HL-60/S4 (cell line): ENCODE data around the gene CROCC2.

Source experiments
- in situ Hi-C: fragments of 300-500 bp; cut with MboI; formaldehyde crosslinking; loops from 2 replicates; pipeline ENCODE4 v1.14.3; 2022; ENCODE audit warnings: low sequenced_read_pairs

CROCC2 gene

DNA sequence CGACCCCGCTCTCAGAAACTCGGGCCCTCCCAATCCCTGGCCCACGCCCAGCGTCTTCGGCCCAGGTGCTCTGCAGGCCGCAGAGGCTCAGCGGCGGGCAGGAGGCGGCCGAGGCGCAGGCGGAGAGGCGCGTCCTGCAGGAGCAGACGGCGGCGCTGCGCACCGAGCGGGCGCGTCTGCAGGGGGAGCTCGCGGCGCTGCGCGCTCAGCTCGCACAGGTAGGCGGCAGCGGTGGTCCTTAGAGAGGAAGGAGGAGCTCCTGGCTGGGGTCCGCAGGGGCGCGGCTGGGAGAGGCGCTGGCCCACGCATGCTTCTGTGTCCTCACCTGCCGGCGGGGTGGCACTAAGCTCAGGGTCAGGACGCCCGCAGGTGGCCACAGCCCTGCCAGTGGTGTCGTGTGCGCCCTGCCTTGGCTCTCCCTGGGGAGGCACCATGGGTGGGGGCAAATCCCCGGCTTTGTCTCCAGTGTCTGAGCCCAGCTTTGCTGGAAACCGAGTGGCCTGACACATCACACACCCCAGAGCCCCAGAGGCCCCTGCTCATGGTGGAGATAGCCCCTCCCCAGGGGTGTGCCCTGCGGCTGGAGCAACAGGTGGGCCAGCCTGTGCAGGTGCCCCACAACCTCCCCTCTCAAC, 77.3 kb downstream of the CROCC2 start:
- in situ Hi-C loops, result no loop called here

DNA sequence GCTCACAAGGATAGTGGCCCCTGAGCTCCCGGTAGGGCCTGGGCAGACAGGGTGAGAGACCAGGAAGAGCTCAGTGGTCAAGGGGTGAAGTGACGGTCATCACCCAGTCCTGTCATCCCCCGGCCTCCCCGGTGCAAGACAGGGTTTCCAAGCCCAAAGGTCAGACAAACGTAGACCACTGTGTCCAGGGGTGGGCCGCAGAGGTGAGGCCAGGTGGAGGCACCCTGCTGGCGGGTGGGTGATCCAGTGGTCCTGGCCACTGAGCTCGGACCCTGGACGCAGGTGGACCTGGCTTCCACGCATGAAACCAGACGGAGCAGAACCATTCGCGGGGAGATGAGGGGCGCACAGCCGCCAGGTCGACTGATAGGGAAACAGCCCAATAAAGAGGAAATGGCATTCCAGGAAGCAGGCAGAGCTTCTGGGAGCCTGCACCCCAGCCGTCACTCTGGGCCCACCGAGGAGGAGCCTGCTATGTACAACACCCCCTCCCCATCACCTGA, 77.9 kb downstream of the CROCC2 start:
- in situ Hi-C loops, result no loop called here

DNA sequence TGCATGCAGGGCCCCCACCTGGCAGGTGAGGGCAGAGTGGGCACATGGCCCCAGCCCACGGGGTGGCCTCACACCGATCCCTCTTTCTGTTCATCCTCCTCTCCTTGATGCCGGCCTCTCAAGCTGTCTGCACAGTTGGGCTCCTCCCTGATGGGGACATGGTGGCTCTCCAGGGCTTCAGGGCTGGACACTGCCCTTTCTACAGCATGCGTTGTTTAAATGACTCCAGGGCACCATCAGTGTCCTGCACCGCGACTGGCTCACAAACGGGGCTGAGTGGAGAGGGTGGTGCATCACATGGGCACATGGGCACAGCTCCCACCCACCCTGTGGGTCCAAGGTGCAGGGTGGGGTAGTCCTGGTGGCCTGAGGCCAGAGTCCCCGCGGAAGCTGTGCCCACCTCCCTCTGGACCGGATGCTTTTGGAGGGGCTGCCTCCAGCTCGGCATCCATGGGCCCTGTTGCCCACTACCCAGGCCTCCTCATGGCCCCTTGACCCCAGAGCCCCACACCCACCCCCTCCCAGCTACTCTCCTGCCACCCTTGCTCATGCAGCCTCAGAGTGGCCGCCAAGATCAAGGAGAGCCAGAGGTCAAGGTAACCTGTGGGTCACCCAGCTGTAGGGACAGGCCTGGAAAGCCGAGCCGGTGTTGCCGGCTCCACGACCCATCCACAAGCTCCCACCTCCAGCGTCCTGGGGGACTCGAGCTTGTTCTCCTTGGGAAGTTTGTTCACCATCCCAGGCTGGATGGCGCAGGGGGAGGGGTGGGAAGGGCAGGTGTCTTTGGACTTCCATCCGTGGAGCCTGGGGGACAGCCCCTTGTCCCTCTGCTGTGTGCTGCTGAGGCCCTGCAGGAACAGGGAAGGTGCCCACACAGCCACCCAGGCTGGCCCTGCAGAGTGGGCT, 80.0 kb downstream of the CROCC2 start:
- in situ Hi-C loops, result no loop called here

DNA sequence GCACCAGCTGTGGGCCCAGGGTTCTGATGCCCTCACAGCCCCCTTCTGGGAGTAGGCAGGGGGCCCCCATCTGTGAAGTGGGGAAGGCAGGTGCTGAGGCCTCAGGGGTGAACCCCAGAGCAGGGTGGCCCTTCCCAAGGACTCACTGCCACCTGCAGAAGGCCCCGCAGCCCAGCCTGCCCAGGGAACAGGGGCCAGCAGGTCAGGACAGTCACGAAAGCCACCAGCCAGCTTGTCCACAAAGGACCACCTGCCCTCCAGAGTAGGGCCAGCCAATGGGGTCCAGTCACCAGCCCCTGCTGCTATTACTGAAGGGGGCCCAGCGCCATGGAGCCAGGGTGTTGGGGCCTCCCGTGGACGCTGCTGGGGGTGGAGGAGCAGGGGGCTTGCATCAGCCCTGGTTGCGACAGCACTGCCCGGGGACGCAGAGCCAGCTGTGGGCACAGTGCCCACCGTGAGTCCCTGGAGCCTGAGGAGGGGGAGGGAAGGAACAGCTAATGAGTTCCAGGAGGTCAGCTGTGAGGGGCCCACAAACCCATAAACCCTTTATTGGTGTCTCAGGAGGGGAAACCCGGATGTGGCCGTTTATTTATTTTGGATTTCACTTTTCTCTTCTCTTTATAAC, 80.8 kb downstream of the CROCC2 start:
- in situ Hi-C loops, result no loop called here

DNA sequence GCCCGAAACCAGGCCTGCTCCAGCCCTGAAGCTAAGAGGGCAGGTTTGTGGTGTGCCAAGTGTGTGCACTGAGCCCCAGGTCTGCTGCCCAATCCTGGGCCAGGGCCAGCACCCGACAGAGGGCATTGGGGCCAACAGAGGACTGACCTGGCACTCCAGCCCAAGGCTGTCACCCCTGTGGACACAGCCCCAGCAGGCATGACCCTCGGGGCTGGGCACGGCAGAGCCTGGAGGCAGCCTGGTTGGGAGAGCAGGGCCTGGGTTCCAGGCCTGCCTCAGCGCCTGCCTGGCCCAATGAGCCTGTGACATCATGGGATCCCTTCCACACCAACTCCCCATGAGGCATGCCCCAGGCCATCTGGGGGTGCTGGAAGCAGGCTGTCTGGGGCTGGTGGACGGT, 81.5 kb downstream of the CROCC2 start:
- in situ Hi-C loops, result no loop called here

DNA sequence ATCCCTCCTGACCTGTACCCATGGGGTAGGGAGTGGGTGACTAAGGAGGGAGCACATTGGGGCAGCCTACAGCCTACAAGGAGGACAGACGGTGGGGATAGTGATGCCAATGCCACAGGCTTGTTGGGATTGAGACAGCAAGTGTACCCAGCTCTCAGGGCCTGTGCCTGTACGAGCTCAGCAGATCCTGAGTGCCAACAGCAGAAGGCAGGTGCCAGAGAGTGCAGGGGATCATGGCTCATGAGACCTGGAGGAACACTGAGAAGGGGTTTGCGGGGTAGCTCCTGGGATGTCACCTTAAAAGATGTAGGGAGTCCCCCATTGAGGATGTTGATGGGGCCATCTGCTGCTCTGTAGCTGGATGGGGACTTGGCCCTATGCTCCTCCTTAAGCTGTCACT, 82.0 kb downstream of the CROCC2 start:
- in situ Hi-C loops, result no loop called here

DNA sequence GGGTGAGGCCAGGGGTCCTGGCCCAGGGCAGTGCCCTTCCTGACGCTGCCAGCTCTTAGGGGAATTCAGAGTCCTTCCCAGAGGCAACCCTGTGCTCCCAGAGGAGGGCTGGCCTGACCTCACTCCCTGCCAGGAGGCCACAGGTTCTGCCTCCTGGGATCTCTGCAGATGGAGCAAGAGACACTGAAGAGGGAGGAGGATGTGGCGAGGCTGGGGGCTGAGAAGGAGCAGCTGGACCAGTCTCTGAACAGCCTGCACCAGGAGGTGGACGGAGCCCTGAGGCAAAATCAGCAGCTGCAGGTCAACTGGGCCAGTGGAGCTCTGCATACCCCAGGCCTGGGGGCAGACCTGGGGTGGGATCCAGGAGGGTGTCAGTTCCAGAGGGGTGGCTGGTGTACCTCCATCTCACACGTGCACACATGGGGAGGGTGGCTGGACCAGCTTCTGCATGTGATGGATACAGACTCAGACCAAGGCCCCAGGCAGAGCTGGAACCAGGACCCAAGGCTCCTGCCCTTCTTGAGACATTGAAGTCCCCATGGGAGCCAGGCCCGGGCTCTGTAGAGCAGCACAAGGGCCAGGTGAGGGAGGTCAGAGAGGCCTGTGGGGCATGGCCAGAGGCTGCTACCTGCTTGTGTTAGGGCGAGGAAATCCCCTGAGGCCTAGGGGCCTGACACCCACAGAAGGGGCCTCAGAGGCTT, 82.6 kb downstream of the CROCC2 start:
- in situ Hi-C loops, result no loop called here

DNA sequence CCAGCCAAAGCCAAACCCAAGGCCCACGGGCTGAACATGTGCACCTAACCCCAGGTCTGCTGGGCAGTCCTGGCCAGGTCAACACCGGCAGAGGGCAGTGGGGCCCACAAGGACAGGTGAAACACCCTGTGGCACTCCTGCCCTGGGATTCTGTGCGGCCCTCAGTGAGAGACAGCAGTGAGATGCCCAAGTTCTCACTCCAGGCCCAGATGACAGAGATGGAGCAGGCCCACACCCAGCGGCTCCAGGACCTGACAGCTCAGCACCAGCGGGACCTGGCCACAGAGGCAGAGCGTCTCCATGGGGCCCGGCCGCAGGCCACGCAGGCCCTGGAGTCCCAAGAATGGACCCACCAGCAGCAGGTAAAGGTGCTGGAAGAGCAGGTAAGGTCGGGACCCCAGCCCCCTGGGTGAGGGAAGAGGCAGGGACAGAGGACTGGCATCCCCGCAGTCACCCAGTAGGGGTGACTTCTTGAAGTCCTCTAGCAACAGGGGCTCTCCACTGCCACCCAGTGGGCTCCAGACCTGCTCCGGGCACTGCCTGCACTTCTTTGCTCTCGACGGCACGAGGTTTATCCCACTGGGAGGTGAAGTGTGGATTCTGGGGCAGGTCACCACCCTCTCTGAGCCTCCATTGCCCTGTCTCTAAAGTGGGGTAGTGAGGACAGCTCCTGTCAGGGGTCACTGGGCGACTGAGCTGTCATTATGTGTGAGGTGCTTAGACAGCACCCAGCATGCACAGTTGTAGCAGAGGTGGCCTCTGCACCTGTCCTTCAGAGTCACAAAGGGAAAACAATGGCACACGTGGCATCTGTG, 83.5 kb downstream of the CROCC2 start:
- in situ Hi-C loops, result no loop called here

DNA sequence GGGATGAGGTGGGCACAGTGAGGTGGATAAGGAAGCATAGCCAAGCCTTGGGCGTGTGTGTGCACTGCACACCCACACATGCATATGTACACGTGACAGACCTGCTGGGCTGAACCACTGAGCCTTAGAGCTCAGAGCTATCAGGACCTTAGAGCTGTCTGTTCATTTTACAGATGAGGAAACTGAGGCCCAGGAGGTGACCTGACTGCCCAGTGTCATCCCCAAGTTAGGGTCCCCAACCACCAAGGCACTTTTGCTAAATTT, 84.1 kb downstream of the CROCC2 start:
- in situ Hi-C loops, result no loop called here

DNA sequence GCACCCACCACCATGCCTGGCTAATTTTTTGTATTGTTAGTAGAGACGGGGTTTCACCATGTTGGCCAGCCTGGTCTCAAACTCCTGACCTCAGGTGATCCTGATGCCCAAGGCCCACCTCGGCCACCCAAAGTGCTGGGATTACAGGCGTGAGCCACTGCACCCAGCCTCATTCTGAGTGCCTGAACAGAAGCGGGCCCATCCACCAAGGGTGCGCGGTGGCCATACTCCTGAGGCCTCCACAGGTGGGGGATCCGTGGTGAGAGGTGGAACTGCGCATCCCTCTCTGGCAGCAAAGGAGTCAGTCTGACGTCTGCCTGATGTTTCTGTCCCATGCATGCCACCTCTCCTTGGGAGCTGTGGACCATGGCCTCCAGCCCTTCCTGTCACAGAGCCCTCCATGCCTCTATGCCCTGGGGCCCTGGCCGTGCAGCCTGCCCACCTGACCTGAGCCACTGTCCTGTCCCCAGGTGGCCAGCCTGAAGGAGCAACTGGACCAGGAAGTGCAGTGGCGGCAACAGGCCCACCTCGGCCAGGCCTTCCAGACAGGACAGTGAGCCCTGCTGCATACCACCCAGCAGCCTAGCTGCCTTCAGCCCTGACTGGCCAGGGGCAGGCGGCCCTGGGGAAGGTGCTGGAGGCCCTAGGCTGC, 84.7 kb downstream of the CROCC2 start:
- in situ Hi-C loops, result no loop called here

DNA sequence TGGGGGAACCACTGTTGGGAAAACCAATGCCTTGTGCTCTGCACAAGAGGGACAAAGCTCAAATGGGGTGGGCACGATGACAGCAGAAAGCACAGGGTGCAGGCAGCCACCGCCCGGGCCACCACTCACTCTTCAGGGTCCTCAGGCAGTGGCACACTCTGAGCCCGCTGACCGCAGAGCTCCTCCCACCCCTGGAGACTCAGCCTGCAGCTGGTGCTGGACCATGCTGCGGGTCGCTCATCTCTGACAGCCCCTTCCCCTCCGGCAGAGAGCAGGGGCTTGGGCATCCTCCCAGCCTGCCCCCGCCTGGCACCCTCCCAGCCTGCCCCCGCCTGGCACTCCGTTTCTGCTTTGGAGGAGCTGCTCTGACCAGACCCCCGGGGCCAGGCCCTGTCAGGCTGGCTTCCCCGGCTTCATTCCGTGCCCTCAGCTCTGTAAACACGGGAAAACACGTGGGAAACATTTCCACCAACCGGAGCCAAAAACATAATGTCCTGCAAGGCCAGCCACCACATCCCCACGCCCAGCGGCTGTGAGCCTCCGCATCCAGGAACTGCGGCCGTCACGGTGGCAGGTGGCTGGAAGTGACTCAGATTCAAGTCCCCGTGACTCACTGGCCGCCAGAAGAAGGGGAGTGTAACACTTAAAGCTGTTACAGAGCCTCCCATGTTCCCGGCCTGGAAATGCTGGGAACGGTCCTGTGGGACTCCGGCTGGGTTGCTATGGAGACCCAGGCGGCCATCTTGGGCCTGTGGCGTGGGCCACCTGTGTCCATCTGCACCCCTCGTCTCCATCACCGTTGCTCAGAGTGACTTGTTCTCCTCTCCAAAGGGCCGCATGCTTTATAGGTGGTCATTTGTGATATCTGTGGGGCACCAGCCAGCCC, 85.5 kb downstream of the CROCC2 start:
- in situ Hi-C loops, result no loop called here

DNA sequence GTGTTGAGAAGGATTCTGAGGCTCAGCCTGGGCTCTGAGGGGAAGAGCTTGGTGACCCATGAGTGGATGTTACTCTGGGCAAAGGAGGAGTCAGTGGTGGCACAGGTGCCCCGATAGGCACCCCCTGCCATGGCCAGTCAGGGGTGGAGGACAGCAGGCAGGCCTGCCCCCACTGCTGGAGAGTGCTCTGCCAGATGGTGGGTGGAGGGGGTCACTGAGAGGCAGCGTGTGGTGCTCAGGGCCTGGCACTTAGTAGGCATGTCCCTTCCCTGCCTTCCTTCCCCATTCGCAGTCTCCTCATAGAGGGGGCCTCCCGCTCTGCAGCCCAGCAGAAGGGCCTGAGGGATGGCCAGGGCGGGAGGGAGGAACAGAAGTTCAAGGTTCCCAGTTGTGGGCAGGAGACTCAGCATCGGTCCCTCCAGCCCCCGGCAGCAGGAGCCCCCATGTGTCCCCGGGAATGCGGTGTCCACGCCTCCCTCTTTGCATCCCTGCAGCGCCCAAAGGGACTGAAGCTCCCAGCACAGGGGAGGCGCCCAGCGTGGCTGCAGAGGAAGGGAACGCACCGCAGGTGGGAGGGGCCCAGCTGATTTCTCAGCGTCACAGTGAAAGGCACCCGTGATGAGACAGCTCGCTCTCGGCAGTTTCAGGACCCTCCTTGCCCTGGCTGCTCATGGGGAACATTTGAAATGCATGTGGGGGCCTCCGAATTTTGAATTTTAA, 86.6 kb downstream of the CROCC2 start:
- in situ Hi-C loops, result no loop called here

DNA sequence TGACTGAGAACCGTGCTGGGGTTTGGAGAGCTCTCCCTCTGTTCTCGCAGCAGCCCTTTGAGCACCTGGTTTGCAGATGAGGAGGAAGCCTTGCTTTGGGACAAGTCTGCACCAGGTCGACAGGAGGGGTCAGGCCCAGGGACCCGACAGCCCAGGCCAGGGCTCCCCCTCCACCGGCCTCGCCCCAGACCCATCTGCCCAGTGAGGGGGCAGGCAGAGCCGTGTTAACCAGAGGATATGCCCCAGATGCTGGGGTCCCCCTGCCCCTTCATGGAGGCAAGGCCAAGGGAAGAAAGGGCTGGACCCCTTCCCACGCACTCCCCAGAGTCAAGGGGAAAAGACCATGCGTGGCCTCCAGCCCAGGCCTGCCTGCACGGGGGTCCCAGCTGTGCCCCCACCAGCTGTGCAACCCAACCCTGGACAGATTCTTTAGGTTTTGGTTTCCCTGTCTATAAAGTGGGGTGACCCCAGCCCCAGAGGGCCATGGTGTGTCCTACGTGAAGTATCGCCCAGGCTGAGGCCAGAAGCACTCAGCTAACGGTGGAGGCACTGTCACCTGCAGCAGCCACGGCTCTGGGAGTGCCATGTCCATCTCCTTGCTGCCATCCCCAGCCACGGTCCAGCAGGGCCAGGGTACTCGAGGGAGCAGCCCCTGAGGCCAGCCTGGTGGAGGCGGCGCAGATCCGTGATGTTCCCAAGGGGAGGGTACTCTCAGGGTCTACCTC, 87.5 kb downstream of the CROCC2 start:
- in situ Hi-C loops, result no loop called here

DNA sequence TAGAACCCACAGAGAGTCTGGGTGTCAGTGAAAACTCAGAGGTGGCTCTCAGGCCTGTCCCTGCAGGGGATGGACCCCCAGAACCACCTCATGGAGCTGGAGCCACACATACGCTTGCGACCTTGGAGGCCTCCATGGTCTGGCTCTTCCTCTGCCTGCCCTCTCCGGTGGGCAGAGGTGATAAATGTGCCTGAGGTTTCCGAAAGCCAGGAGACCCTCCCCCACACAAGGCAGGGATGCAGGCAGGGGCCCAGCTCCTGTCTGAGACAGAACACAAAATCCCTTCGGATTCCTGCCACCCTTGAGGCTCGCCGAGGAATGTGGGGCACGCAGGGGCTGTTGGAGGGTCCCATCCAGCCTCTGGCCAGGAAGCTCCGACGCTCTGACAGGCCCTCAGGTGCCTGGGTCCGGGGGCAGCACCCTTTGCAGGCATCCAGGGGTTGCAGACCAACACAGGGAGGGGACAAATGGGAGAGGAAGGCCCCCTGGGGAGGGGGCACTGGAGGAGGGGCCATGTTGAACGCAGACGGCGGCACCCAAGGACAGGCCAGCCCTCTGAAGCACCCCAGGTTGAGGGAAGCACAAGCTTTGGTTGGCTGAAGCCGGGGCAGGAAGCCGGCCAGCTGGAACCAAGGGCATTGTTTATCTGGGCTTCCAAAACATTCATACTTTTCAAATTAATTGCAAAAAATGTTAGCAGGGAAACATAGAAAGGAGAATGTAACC, 88.2 kb downstream of the CROCC2 start:
- in situ Hi-C loops, result no loop called here

DNA sequence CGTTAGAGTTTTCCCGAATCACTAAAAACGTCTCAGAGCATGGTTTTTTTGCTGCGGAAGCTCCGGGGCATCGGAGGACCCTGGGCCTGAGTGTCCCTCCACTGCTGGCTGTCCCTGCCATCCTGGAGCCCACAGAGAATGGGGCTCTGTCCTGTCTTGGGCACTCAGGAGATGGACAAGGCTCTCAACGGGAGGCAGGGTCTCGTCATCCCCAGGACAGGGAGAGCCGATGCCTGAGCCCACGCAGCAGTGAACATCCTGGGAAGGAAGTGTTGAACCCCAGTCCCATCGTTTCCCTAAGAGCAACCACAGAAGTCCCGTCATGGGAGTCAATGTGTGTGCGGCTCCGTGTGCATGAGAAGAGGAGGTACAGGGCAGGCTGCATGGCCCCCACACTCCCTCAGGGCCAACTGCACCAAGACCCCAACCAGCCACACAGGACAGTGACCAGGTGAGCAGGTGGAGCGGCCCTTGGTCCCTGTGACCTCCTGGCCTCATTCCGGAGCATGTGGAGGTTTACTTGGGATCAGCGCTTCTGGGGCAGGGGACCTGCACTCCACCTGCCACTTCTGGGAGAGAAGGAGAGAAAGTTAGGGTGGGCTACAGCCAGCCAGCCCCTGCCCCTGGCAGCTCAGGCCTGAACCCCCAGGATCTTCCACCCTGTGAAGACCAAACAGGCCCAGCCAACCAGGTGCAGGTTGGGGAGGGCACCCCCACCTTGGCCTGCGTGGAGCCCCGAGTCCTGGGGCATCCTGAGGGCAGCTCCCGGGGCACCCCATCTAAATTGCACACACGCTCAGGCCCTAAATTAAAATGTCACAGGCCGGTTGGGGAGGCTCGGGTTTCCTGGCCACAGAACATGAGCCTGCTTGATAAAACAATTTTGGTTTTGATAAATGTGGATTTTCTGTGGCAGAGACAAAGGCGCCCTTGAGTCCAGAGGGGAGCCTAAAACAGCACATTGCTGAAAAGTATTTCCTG, 89.2 kb downstream of the CROCC2 start:
- in situ Hi-C loops, result no loop called here
